Measurements from ENCODE around the gene GDPD5.

GDPD5 gene

DNA sequence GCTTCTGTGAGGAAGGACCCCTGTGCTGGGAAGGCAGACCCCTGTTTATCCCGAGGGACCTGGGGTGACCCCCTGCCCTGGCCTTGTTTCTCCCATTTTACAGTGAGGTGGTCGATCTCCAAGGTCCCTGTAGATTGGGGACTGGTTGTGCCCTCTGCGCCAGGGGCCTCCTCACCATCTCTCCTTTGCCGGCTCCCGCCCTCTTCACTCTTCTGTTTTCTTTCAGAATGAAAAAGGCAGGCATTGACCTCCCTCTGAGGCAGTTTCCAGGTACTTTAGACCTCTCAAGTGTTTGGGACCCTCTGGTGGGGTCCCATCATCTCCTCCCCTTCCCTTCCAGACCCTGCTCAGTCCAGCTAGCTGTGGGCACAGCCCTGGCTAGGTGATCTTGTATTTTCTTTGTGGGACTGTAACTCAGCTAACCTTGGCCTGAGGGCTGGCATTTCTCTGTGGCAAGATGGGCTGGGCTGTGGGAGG is 37.8 kb upstream of the GDPD5 start:
- Mint-ChIP-seq H3K27me3 (no peaks in the 10 kb centered on the region), H3K4me1 (ENCODE audit: low read depth in 2 of 2) (peaks cover 45% of the 10 kb centered on the region in 2 donors), H3K27ac (peak overlapping the region; percentile 91 to 96), H3K9me3 (no peaks in the 10 kb centered on the region), H3K36me3 (ENCODE audit: insufficient read depth) (peaks cover 5% of the 10 kb centered on the region), H3K4me3 (peak overlapping the region; percentile 91 to 99)
- ATAC-seq (replicated peaks) (no peak), DNase-seq (no peak)

DNA sequence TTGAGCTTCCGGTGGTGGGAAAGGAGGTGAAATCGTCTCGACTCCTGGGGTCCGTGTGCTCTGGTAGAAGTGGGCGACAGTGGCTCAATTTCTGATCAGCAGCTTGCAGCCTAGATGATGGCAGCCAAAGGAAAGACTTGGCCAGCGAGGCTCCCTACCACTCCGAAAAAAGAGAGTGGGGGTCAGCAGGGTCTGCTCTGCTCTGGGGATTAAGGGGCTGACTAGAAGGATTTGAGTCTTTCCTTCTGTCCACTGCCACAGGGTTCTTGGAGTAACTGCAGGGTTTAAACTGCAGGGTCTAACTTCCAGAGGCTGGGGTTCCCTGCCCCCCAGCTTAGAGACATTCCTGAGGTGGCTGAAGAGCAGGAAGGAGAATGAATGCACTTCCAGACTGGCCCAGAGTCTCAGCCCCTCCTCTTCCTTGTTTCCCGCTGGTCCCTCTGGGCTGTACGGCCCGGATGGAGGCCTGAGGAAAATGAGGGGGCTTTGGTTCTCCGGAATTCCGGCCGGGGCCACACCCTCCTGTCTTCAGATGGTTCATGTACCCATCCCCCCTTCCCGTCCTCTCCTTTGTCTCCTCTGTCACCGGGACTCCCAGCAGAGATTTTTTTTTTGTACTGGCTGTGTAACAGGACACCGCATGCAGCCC is 37.2 kb upstream of the GDPD5 start:
- DNase-seq: no peak
- H3K27me3 Mint-ChIP-seq: no peaks in the 10 kb centered on the region
- peaks cover 45% of the 10 kb centered on the region in 2 donors for H3K4me1 Mint-ChIP-seq (ENCODE audit: low read depth in 2 of 2)
- ATAC-seq (replicated peaks): no peak
- no peaks in the 10 kb centered on the region for H3K9me3 Mint-ChIP-seq
- H3K36me3 Mint-ChIP-seq (ENCODE audit: insufficient read depth): peaks cover under 1% of the 10 kb centered on the region
- peak overlapping the region; percentile 91 to 99 for H3K4me3 Mint-ChIP-seq
- H3K27ac Mint-ChIP-seq: peak overlapping the region; percentile 91 to 96

DNA sequence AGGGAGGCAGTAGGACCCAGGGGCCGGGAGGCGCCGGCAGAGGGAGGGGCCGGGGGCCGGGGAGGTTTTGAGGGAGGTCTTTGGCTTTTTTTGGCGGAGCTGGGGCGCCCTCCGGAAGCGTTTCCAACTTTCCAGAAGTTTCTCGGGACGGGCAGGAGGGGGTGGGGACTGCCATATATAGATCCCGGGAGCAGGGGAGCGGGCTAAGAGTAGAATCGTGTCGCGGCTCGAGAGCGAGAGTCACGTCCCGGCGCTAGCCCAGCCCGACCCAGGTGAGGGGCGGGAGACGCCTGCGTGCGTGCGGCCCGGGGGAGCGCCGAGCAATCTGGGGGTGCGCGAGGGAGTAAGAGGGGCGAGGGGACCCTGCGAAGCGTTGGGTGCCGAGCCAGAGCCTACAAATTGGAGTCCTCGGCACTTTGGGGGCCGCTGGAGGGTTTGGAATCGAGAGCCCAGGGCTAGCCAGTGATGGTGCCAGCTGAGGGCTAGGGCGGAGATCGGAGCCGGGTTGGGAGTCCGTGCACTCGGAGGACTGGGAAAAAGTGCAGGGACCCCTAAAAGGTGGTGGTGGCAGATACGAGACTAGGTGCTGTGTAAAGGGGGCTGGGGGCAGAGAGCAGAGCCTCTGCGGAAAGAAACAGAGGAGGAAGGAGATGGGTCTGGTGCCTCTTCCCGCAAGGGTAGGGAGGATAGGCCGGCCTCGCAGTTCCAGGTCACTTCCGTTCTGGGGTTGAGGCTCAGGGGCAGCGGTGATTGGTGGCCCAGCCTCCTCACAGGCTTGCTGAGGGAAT is 36.5 kb upstream of the GDPD5 start, which contains the start of gene SERPINH1:
SERPINH1 (plus strand) TSS at position 206 of the 788 bp plus-strand sequence. CDS start 4,097 bp downstream, outside the sequence.
- Mint-ChIP-seq H3K4me1 (ENCODE audit: low read depth in 2 of 2) (peaks cover 43 to 45% of the 10 kb centered on the region in 2 donors), H3K27me3 (no peaks in the 10 kb centered on the region), H3K4me3 (peak within 1 kb of the TSS; percentile 91 to 99), H3K9me3 (no peaks in the 10 kb centered on the region), H3K27ac (peak within 1 kb of the TSS; percentile 91 to 96), H3K36me3 (ENCODE audit: insufficient read depth) (no peaks in the 10 kb centered on the region)
- ATAC-seq (replicated peaks) (peak; percentile 78), DNase-seq (peak; percentile 25 to 40 (median 30))

DNA sequence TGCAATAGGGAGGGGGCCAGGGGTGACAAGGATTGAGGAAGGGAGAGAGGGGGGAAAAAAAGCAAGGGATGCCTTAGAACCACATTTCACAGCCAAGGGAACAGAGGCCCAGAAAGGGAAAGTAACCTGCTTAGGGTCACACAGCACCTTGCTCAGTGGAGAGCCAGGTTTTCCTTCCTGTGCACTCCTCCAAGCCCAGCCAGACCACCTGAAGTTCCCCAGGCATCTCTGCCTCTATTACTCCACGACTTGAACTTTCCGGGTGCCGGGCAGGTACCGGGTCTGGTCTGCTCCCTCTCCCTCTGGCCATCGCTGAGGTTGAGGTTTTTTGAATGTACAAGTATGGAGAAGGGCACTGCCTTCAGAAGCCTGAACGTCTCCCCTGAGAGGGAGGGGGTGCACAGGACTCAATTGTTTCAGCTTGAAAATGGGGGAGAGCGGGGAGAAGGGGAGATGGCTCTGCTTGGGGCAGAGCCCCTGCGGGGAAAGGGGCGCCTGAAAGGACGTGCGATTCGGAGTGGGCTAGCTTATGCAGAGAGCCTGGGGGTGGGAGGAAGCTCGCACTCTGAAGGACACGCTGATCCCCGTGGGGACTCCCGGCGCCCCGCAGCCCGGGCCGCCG is 35.8 kb upstream of the GDPD5 start:
- peak overlapping the region; percentile 91 to 96 for H3K27ac Mint-ChIP-seq
- H3K4me1 Mint-ChIP-seq (ENCODE audit: low read depth in 2 of 2): peaks cover 43 to 45% of the 10 kb centered on the region in 2 donors
- peak overlapping the region; percentile 91 to 99 for H3K4me3 Mint-ChIP-seq
- DNase-seq (no peak), ATAC-seq (replicated peaks) (peak; percentile 16)
- no peaks in the 10 kb centered on the region for H3K36me3 Mint-ChIP-seq (ENCODE audit: insufficient read depth)
- H3K27me3 Mint-ChIP-seq: no peaks in the 10 kb centered on the region
- H3K9me3 Mint-ChIP-seq: no peaks in the 10 kb centered on the region

DNA sequence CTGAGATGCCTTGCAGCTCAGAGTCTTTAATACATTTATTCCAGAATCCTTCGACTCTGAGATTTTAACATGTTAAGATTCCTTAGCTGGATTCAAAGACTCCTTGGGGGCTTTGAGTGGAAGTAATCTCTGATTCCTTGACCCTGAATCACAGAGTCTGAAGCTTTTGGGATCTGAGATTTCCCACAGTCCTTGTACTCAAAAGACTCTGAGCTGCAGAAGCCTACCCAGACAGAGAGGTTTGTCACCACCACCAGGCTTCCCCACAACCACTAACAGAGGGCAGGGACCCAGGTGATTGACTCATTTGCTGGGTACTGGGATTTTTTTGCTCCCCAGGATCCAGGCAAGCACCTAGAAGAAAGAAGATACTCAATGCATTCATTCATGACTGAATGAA is 34.9 kb upstream of the GDPD5 start:
- Mint-ChIP-seq H3K27me3 (no peaks in the 10 kb centered on the region), H3K27ac (peak overlapping the region; percentile 91 to 96), H3K36me3 (ENCODE audit: insufficient read depth) (no peaks in the 10 kb centered on the region)

DNA sequence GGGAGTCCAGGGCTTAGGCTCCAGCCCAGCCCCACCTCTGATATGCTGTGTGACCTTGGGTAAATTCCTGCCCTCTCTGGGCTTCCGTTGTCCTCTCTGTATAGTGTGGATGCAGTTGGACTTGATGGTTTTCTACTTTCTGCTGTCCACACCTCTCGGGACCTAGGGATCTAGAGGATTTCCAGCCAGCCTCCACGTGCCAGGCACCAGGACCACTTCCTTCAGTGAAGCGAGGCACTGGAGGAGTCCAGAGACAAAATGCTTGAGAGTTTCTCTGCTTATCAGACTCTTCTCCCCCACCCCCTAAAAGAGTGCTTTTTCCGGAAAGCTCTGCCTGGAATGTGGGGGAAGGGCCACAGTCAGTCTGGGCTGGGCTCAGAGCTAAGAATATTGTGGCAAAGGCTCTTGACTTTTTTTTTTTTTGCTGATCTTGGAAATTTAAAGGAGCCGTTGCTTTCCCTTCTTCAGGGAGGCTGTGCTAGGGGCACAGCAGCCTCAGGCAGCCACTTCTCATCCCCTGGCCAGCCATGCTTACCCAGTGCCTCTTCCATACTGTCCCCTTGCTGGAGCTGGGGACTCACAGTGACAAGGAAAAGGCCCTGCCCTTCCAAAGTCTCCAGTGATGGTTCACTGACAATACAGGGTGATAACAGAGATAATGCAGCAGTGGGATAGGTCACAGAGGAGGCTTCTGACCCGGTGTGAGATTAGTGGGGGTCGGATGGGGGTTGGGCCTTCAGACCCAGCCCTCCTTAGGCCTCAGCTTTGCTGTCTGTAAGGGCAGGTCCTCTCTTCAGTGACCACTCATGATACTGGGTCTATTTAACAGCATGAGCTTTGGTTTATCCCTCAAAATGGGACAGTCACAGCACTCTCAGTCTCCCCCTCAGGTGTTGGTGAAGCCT is 33.5 kb upstream of the GDPD5 start:
- peaks cover 26 to 28% of the 10 kb centered on the region in 2 donors for H3K4me1 Mint-ChIP-seq (ENCODE audit: low read depth in 2 of 2)
- H3K36me3 Mint-ChIP-seq (ENCODE audit: insufficient read depth): no peaks in the 10 kb centered on the region
- H3K4me3 Mint-ChIP-seq: no peak overlapping the region
- DNase-seq (no peak), ATAC-seq (replicated peaks) (no peak)
- H3K27me3 Mint-ChIP-seq: peaks cover 0 to 13% of the 10 kb centered on the region in 2 donors
- H3K27ac Mint-ChIP-seq: no peak overlapping the region
- no peaks in the 10 kb centered on the region for H3K9me3 Mint-ChIP-seq

More for the DNA sequence above, 34.9 kb upstream of the GDPD5 start:
- Mint-ChIP-seq H3K4me1 (ENCODE audit: low read depth in 2 of 2) (peaks cover 39 to 40% of the 10 kb centered on the region in 2 donors), H3K4me3 (peak overlapping the region; percentile 91 to 99), H3K9me3 (no peaks in the 10 kb centered on the region)
- DNase-seq (no peak), ATAC-seq (replicated peaks) (no peak)

DNA sequence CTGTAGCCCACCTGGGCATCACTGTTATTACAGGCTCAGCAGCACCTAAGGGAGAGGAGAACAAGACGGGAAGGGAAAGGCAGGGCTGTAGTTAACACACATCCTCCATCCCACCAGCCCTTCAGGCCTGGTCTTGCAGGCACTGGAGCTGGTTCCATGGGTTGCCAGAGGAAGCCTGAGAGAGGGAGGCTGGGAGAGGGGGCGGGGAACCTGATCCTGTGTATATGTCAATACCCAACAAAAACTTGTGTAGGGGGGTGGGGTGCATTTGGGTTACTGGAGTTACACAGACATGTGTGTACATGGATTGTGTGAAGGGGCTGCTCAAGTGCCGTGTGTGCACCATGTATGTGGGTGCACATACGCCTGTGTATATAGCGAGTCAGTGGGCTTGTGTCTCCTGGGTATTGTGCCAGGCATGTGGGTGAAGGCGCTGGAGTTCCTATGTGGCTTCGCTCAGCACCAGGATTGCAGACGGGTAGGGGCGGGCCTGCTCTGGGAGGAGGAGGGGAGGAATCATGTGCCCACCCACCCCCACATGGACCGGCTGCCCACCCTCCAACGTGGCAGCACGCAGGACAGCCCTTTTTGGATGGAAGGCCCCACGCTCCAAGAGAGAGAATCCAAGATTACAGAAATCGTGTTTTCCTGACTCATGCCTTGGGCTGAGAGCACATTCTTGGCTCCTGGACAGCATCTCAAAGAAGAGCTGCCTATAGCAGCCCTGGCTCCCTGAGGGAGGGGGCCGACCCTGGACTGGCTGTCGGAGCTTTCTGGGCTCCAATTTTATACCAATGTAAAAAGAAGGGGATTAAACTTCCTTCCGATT is 32.1 kb upstream of the GDPD5 start:
- H3K4me3 Mint-ChIP-seq: no peak overlapping the region

DNA sequence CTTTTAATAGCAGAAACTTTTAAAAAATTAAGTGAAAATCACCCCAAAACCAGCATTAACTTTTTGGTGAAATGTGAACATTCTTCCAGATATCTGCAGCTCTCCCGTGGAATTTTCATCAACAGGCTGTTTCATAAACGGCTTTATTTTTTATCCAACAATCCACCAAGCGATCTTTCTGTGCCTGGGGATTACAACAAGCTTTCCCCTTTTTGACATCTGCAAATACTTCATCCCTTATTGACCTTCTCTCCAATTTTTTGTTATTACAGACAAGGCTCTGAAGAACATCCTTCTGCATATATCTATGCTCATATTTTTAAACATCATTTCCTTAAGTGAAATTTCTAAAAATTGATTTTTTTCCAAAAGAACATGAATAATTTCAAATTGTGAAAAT is 30.5 kb upstream of the GDPD5 start:
- Mint-ChIP-seq H3K9me3 (no peaks in the 10 kb centered on the region), H3K36me3 (ENCODE audit: insufficient read depth) (no peaks in the 10 kb centered on the region), H3K27me3 (peaks cover 0 to 13% of the 10 kb centered on the region in 2 donors), H3K27ac (no peak overlapping the region), H3K4me3 (no peak overlapping the region), H3K4me1 (ENCODE audit: low read depth in 2 of 2) (peaks cover 0 to 5% of the 10 kb centered on the region in 2 donors)
- DNase-seq: no peak
- no peak for ATAC-seq (replicated peaks)

More for the DNA sequence above, 32.1 kb upstream of the GDPD5 start:
- no peak for DNase-seq
- Mint-ChIP-seq H3K27me3 (peaks cover 0 to 13% of the 10 kb centered on the region in 2 donors), H3K36me3 (ENCODE audit: insufficient read depth) (no peaks in the 10 kb centered on the region), H3K9me3 (no peaks in the 10 kb centered on the region), H3K4me1 (ENCODE audit: low read depth in 2 of 2) (peaks cover 16 to 17% of the 10 kb centered on the region in 2 donors), H3K27ac (no peak overlapping the region)
- no peak for ATAC-seq (replicated peaks)

DNA sequence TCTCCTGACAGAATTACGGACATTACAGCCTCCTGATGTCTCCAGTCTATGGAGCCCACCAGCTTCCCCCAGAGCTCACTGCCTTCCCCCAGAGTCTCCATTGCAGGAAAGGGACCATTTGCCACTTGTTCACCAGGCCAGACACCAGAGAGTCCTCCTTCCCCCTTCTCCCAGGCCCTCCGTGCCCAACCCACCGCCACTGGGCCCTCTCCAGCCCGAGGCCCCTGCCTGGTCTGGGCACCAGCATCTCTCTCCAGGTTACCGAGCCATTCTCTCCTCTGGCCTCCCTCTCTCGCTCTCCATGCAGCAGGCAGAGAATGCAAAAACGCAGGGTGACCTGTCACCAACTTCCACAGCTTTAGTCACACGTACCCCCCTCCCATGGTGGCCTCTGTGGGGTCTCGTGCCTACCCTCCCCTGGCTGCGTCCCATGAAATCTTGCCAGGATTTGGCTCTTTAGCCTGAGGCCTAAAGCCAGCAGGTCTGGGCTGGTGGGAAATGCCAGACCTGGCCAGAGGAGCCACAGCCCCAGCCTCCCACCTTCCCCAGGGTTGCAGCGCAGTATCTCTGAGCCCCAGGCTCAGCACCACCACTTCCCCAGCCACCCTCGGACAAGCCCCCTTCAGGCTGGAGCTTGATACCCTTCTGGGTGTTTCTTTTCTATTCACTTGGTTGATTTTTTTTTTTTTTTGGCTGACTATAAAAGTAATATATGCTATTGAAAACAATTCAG is 29.5 kb upstream of the GDPD5 start:
- no peak overlapping the region for H3K27ac Mint-ChIP-seq
- ATAC-seq (replicated peaks) (no peak), DNase-seq (no peak)
- no peaks in the 10 kb centered on the region for H3K36me3 Mint-ChIP-seq (ENCODE audit: insufficient read depth)
- H3K4me1 Mint-ChIP-seq (ENCODE audit: low read depth in 2 of 2): no peaks in the 10 kb centered on the region
- H3K27me3 Mint-ChIP-seq: peaks cover 0 to 13% of the 10 kb centered on the region in 2 donors
- no peak overlapping the region for H3K4me3 Mint-ChIP-seq
- no peaks in the 10 kb centered on the region for H3K9me3 Mint-ChIP-seq

DNA sequence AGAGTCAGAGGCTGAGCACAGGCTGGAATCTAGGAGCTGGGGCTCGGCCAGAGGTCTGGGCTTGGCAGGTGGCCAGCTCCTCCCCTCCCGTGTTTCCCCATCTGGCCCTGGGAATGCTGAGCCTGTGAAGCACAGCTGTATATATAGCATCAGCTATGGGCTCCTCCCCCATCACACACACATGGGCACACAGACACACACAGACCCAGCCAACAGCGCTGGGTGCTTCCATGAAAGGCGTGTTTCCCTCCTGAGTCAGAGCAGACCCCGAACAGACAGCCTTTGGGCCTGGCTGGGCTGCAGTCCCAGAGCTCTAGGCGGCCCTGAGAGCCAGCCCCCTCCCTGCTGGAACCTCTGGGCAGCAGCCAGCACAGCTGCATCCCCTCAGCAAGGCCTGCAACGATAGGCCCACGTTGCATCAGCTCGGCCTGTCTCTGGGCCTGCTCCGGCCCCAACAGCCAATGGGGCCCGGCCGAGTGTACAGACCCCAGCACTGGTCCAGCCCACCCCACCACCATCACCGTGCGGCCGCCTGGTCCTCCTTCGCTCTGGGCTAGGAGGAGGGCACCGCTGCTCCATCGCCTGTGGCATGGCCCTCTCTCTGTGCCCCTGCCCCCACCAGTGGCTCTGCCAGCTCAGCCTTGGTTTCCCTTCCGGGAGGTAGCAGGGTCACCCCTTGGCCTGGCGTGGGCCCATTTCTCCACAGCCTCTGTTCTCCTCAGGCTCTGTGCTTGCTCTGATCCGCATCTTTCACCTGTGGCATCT is 28.7 kb upstream of the GDPD5 start:
- no peaks in the 10 kb centered on the region for H3K9me3 Mint-ChIP-seq
- no peaks in the 10 kb centered on the region for H3K36me3 Mint-ChIP-seq (ENCODE audit: insufficient read depth)
- H3K27ac Mint-ChIP-seq: no peak overlapping the region
- DNase-seq (no peak), ATAC-seq (replicated peaks) (no peak)
- H3K4me3 Mint-ChIP-seq: no peak overlapping the region
- H3K27me3 Mint-ChIP-seq: peaks cover 0 to 13% of the 10 kb centered on the region in 2 donors
- no peaks in the 10 kb centered on the region for H3K4me1 Mint-ChIP-seq (ENCODE audit: low read depth in 2 of 2)

DNA sequence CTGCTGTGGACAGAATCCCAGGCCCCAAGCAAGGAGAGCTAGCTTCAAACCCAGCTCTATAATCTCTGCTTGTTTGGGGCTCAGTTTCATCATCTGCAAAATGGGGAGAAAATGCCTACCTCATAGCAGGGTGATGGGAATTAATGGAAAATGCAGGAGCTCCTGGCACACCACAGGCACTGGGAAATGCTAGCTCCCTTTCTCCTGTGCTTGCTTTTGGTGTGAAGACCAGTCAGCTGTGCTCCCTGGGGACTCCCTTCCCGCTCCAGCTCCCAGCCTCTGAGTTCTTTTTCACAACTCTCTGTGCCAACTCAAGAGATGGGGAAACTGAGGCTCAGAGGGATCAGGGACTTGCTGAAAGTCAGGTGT is 28.1 kb upstream of the GDPD5 start:
- H3K27ac Mint-ChIP-seq: no peak overlapping the region
- no peaks in the 10 kb centered on the region for H3K36me3 Mint-ChIP-seq (ENCODE audit: insufficient read depth)
- no peaks in the 10 kb centered on the region for H3K9me3 Mint-ChIP-seq
- ATAC-seq (replicated peaks): no peak
- H3K4me1 Mint-ChIP-seq (ENCODE audit: low read depth in 2 of 2): no peaks in the 10 kb centered on the region
- H3K4me3 Mint-ChIP-seq: no peak overlapping the region
- peaks cover 0 to 13% of the 10 kb centered on the region in 2 donors for H3K27me3 Mint-ChIP-seq
- DNase-seq: no peak
